ENCODE data around the gene PURB. TPM values are rescaled to one million over a fixed set of nuclear protein-coding genes. Genes with fewer than 3 reads are reported as not detected.

The PURB gene
- total and polyA plus RNA-seq, 9 of the 15 experiments (the other 6 are each of a cell fraction or from before 2014, with no cell fraction given) = 1.6 to 14.1 (median 8.8) TPM

DNA sequence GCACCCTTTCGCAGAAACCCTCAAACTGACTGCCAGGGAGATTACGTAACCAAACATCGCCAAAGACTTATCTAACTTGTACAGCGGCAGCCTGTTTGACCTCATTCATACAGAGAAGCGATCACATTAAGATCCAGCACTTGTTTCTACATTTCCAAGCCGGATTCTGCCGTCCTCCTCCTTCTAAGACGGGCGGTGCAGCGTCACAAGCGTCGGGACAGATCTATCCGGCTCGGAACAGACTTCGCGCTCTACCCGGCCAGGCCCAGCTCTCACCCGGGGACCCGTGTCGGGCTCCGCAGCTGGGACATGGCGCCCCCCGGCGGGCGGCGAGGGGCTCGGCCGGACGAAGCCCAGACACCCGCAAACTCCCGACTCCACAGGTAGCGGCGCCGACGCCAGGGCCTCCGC lies 37.8 kb downstream of the PURB start (continued):
- TF ChIP-seq, protein P1, sequence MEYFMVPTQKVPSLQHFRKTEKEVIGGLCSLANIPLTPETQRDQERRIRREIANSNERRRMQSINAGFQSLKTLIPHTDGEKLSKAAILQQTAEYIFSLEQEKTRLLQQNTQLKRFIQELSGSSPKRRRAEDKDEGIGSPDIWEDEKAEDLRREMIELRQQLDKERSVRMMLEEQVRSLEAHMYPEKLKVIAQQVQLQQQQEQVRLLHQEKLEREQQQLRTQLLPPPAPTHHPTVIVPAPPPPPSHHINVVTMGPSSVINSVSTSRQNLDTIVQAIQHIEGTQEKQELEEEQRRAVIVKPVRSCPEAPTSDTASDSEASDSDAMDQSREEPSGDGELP (CRISPR knock-in tag; IDR thresholded peaks at IDR 0.05; ENCODE audit: borderline replicate concordance) = peak; percentile 93
- TF ChIP-seq POLR3G (IDR thresholded peaks at IDR 0.05; ENCODE audit: extremely low read depth, insufficient read length, insufficient replicate concordance) (no peak), HNRNPK (IDR thresholded peaks at IDR 0.05; ENCODE audit: low read depth, low read length, poor library complexity, severe bottlenecking) (no peak), HDAC3 (IDR thresholded peaks at IDR 0.05; ENCODE audit: borderline replicate concordance, partially characterized antibody) (peak; percentile 87), POLR2G (IDR thresholded peaks at IDR 0.05; ENCODE audit: low read depth, low read length) (no peak), ZNF324 (CRISPR knock-in tag; IDR thresholded peaks at IDR 0.05) (no peak), ZNF408 (CRISPR knock-in tag; IDR thresholded peaks at IDR 0.05; ENCODE audit: low read depth) (no peak), LEF1 (IDR thresholded peaks at IDR 0.05) (no peak), NCOA4 (IDR thresholded peaks at IDR 0.05; ENCODE audit: partially characterized antibody) (no peak), KDM4B (IDR thresholded peaks at IDR 0.05; ENCODE audit: borderline replicate concordance in 2 of 2, low read depth in 1 of 2) (0 out of 4 replicates have a peak, but pooled peaks of 1 of the 2 experiments have one; percentile 69), NEUROD1 (IDR thresholded peaks at IDR 0.05; ENCODE audit: borderline replicate concordance, low read depth, low read length, partially characterized antibody) (peak; percentile 36), SMC3 (conservative IDR thresholded peaks at IDR 0.05; ENCODE audit: insufficient read depth, low read depth, low read length) (0 out of 2 replicates have a peak, but pooled peaks have one; percentile 61), ARID2 (IDR thresholded peaks at IDR 0.05) (no peak), FUS (optimal IDR thresholded peaks at IDR 0.05; ENCODE audit: low read depth, low read length) (peak; percentile 57), ZNF586 (CRISPR knock-in tag; conservative IDR thresholded peaks at IDR 0.05) (no peak), RBBP5 (IDR thresholded peaks at IDR 0.05; ENCODE audit: borderline replicate concordance, insufficient read depth, low read length, poor library complexity, severe bottlenecking) (peak; percentile 79), IRF2 (CRISPR knock-in tag; IDR thresholded peaks at IDR 0.05) (no peak), BACH1 (tag; IDR thresholded peaks at IDR 0.05) (no peak), ZNF561 (CRISPR knock-in tag; conservative IDR thresholded peaks at IDR 0.05) (no peak), NR2F6 (CRISPR knock-in tag; IDR thresholded peaks at IDR 0.05) (no peak), ETS2 (tag; IDR thresholded peaks at IDR 0.05; ENCODE audit: borderline replicate concordance, poor library complexity, severe bottlenecking) (no peak), SIRT6 (IDR thresholded peaks at IDR 0.05; ENCODE audit: low read depth, low read length) (no peak)
- TF ChIP-seq, protein P2, sequence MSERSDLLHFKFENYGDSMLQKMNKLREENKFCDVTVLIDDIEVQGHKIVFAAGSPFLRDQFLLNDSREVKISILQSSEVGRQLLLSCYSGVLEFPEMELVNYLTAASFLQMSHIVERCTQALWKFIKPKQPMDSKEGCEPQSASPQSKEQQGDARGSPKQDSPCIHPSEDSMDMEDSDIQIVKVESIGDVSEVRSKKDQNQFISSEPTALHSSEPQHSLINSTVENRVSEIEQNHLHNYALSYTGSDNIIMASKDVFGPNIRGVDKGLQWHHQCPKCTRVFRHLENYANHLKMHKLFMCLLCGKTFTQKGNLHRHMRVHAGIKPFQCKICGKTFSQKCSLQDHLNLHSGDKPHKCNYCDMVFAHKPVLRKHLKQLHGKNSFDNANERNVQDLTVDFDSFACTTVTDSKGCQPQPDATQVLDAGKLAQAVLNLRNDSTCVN (CRISPR knock-in tag; IDR thresholded peaks at IDR 0.05) = no peak
- TF ChIP-seq, protein P3, sequence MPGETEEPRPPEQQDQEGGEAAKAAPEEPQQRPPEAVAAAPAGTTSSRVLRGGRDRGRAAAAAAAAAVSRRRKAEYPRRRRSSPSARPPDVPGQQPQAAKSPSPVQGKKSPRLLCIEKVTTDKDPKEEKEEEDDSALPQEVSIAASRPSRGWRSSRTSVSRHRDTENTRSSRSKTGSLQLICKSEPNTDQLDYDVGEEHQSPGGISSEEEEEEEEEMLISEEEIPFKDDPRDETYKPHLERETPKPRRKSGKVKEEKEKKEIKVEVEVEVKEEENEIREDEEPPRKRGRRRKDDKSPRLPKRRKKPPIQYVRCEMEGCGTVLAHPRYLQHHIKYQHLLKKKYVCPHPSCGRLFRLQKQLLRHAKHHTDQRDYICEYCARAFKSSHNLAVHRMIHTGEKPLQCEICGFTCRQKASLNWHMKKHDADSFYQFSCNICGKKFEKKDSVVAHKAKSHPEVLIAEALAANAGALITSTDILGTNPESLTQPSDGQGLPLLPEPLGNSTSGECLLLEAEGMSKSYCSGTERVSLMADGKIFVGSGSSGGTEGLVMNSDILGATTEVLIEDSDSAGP (CRISPR knock-in tag; IDR thresholded peaks at IDR 0.05) = no peak
- TF ChIP-seq, protein P4, sequence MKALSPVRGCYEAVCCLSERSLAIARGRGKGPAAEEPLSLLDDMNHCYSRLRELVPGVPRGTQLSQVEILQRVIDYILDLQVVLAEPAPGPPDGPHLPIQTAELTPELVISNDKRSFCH (CRISPR knock-in tag; IDR thresholded peaks at IDR 0.05) = no peak
- TF ChIP-seq, protein P4 (tag; IDR thresholded peaks at IDR 0.05) = no peak

All from K562 (cell line).